ENCODE measurements around the gene GSK3A.

- TF ChIP-seq ZNF155 (tag by site-specific recombination; IDR thresholded peaks at IDR 0.05) (no peak), RBAK (tag by site-specific recombination; IDR thresholded peaks at IDR 0.05) (no peak), ZNF121 (tag by site-specific recombination; IDR thresholded peaks at IDR 0.05) (no peak), KLF10 (tag by site-specific recombination; IDR thresholded peaks at IDR 0.05) (no peak), SALL2 (tag by site-specific recombination; IDR thresholded peaks at IDR 0.05; ENCODE audit: borderline replicate concordance) (no peak), PRDM1 (tag by site-specific recombination; IDR thresholded peaks at IDR 0.05) (no peak), ZNF202 (tag by site-specific recombination; IDR thresholded peaks at IDR 0.05; ENCODE audit: borderline replicate concordance) (no peak)
- TF ChIP-seq, protein P1, sequence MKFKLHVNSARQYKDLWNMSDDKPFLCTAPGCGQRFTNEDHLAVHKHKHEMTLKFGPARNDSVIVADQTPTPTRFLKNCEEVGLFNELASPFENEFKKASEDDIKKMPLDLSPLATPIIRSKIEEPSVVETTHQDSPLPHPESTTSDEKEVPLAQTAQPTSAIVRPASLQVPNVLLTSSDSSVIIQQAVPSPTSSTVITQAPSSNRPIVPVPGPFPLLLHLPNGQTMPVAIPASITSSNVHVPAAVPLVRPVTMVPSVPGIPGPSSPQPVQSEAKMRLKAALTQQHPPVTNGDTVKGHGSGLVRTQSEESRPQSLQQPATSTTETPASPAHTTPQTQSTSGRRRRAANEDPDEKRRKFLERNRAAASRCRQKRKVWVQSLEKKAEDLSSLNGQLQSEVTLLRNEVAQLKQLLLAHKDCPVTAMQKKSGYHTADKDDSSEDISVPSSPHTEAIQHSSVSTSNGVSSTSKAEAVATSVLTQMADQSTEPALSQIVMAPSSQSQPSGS (tag by site-specific recombination; IDR thresholded peaks at IDR 0.05; ENCODE audit: low read depth): no peak
- TF ChIP-seq, protein P2, sequence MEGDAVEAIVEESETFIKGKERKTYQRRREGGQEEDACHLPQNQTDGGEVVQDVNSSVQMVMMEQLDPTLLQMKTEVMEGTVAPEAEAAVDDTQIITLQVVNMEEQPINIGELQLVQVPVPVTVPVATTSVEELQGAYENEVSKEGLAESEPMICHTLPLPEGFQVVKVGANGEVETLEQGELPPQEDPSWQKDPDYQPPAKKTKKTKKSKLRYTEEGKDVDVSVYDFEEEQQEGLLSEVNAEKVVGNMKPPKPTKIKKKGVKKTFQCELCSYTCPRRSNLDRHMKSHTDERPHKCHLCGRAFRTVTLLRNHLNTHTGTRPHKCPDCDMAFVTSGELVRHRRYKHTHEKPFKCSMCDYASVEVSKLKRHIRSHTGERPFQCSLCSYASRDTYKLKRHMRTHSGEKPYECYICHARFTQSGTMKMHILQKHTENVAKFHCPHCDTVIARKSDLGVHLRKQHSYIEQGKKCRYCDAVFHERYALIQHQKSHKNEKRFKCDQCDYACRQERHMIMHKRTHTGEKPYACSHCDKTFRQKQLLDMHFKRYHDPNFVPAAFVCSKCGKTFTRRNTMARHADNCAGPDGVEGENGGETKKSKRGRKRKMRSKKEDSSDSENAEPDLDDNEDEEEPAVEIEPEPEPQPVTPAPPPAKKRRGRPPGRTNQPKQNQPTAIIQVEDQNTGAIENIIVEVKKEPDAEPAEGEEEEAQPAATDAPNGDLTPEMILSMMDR (tag by site-specific recombination; IDR thresholded peaks at IDR 0.05): no peak
Observed at GRCh38 chr19:42193294-42193693, 49.1 kb downstream of the GSK3A start.
